ENCODE results near the gene CD74. TPM values are rescaled to one million over a fixed set of nuclear protein-coding genes. Genes with fewer than 3 reads are reported as not detected.

CD74 gene
- total and polyA plus RNA-seq, 2 of the 8 experiments (the other 6 are each of a cell fraction or from before 2014, with no cell fraction given), result 45.9 to 61.0 TPM

- Histone ChIP-seq H2BK120ac (replicated peaks; ENCODE audit: low read depth, low read length) (no peak overlapping the region), H3K4me2 (ENCODE audit: insufficient read depth in 1 of 2, low read depth in 2 of 2, low read length in 2 of 2) (no peak overlapping the region), H4K5ac (ENCODE audit: insufficient read length, low read depth, low read length) (no peak overlapping the region), H3K56ac (replicated peaks; ENCODE audit: insufficient read length, low read depth, low read length) (no peak overlapping the region), H3K18ac (ENCODE audit: extremely low read depth, low read length) (no peak overlapping the region), H3K36me3 (ENCODE audit: control insufficient read depth in 2 of 4, insufficient read depth in 4 of 4, low read length in 3 of 4) (peaks cover 25 to 65% (median 46%) of the 10 kb centered on the region in 4 experiments), H3K14ac (ENCODE audit: insufficient read length) (no peak overlapping the region), H2AK5ac (ENCODE audit: low read depth, low read length) (no peak overlapping the region), H2BK20ac (ENCODE audit: low read length) (no peak overlapping the region), H3K27me3 (replicated peaks in 1 of 4; ENCODE audit: control insufficient read depth in 3 of 4, extremely low read depth in 1 of 4, insufficient read depth in 3 of 4, low read length in 3 of 4) (no peaks in the 10 kb centered on the region), H3K23me2 (ENCODE audit: low read depth, low read length) (no peaks in the 10 kb centered on the region), H3K4ac (replicated peaks; ENCODE audit: insufficient read length, low read depth, low read length) (no peak overlapping the region), H4K91ac (replicated peaks; ENCODE audit: insufficient read length, low read length) (no peak overlapping the region), H4K8ac (ENCODE audit: extremely low read depth, insufficient read depth, low read length) (no peak overlapping the region), H4K20me1 (replicated peaks in 1 of 2; ENCODE audit: control insufficient read depth in 1 of 2, insufficient read depth in 2 of 2, low read length in 2 of 2) (peaks cover 6 to 11% of the 10 kb centered on the region in 2 experiments), H3K27ac (ENCODE audit: low read depth, low read length) (no peak overlapping the region), H2AFZ (ENCODE audit: low read length) (no peak overlapping the region), H3K79me2 (ENCODE audit: control insufficient read depth in 1 of 2, insufficient read depth in 2 of 2, low read length in 2 of 2) (no peaks in the 10 kb centered on the region), H3K23ac (ENCODE audit: insufficient read length) (no peak overlapping the region), H3K9me3 (ENCODE audit: insufficient read depth in 2 of 2, low read depth in 1 of 2, low read length in 1 of 2) (no peaks in the 10 kb centered on the region), H2BK5ac (ENCODE audit: low read depth, low read length) (no peak overlapping the region), H2BK15ac (ENCODE audit: low read length) (no peak overlapping the region), H2BK12ac (ENCODE audit: low read depth, low read length) (no peak overlapping the region), H3K9ac (replicated peaks in 1 of 4; ENCODE audit: extremely low read depth in 1 of 4, low read depth in 3 of 4, low read length in 3 of 4) (no peak overlapping the region), H3K4me3 (ENCODE audit: extremely low read depth in 1 of 4, insufficient read depth in 2 of 4, low read depth in 3 of 4, low read length in 4 of 4) (no peak overlapping the region), H3K4me1 (replicated peaks in 1 of 4; ENCODE audit: control insufficient read depth in 3 of 4, insufficient read depth in 4 of 4, low read length in 3 of 4) (no peaks in the 10 kb centered on the region), H3K79me1 (ENCODE audit: low read depth, low read length) (no peaks in the 10 kb centered on the region)
- ChIA-PET CTCF (ENCODE audit: partially characterized antibody) (interaction anchor here (1.2 to 16.9 kb wide), 4 partner anchors 11 to 49 kb away, joined by 3 to 274 read pairs (median 144); partner anchors contain the start of genes CD74 and RPS14), POLR2A (ENCODE audit: partially characterized antibody) (interaction anchor here (0.8 to 19.1 kb wide), 12 partner anchors 10 to 263 kb away, joined by 3 to 455 read pairs (median 7); partner anchors contain the start of genes CD74, RPS14 and TCOF1)
- no peak for DNase-seq (ENCODE audit: low read depth in 1 of 2, low spot score in 2 of 2)
- TF ChIP-seq BCL11A (IDR thresholded peaks at IDR 0.05; ENCODE audit: low read depth in 2 of 2, low read length in 2 of 2), result no peak
- TF ChIP-seq KDM4A (IDR thresholded peaks at IDR 0.05; ENCODE audit: low read depth, low read length, severe bottlenecking), result no peak
- TF ChIP-seq PHF8 (conservative IDR thresholded peaks at IDR 0.05; ENCODE audit: low read depth, low read length), result no peak
- no peak for TF ChIP-seq SRF (IDR thresholded peaks at IDR 0.05; ENCODE audit: low read depth, low read length)
- TF ChIP-seq CREB1 (IDR thresholded peaks at IDR 0.05), result no peak
- no peak for TF ChIP-seq SIRT6 (IDR thresholded peaks at IDR 0.05; ENCODE audit: low read length)
- TF ChIP-seq GTF2F1 (IDR thresholded peaks at IDR 0.05; ENCODE audit: borderline replicate concordance, low read depth, low read length), result no peak
- TF ChIP-seq HDAC6 (IDR thresholded peaks at IDR 0.05; ENCODE audit: low read depth, low read length), result no peak
- no peak for TF ChIP-seq RNF2 (IDR thresholded peaks at IDR 0.05; ENCODE audit: borderline replicate concordance, low read depth, low read length, missing control alignments, poor library complexity, severe bottlenecking)
- TF ChIP-seq KDM1A (IDR thresholded peaks at IDR 0.05; ENCODE audit: borderline replicate concordance, low read length), result no peak
- no peak; a peak in 1 of 3 replicates for TF ChIP-seq POLR2A (IDR thresholded peaks at IDR 0.05; ENCODE audit: control extremely low read depth in 1 of 2, low read depth in 2 of 2, low read length in 2 of 2)
- WGBS, 2 experiments (ENCODE audit: extremely low coverage in 1 of 2, insufficient coverage in 1 of 2, insufficient read length in 1 of 2, insufficient replicate concordance in 2 of 2, low coverage in 1 of 2, low lambda C conversion rate in 2 of 2, missing lambda C conversion rate in 1 of 2), result 94% methylated on average over 3 of the region's 3 CpGs; no CpG with 5 or more reads in 1 of the 2 experiments
- FAIRE-seq, result no peak
Measured at GRCh38 chr5:150401076-150401375, 11.7 kb downstream of the CD74 start.
